ENCODE measurements around the gene IL21R.

DNA sequence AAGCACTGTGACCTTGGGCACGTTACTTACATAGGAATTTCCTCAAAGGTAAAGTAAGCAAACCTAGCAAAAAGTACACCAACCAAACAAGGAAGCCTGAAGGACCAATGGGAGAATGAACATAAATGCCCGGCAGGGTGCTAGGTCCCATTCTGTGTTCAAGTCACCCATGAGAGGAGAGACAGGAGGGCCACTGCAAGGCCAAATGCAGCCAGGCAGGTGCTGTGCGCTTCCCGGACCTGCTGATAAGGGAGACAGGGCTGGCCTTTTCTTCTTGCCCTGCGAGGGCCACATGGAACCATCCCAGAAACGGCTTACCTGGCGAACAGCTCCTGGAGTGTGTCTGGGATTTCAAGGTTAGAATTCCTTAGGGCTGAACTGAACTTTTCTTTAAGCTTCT lies 78.8 kb downstream of the IL21R start:
- TF ChIP-seq, protein P1, sequence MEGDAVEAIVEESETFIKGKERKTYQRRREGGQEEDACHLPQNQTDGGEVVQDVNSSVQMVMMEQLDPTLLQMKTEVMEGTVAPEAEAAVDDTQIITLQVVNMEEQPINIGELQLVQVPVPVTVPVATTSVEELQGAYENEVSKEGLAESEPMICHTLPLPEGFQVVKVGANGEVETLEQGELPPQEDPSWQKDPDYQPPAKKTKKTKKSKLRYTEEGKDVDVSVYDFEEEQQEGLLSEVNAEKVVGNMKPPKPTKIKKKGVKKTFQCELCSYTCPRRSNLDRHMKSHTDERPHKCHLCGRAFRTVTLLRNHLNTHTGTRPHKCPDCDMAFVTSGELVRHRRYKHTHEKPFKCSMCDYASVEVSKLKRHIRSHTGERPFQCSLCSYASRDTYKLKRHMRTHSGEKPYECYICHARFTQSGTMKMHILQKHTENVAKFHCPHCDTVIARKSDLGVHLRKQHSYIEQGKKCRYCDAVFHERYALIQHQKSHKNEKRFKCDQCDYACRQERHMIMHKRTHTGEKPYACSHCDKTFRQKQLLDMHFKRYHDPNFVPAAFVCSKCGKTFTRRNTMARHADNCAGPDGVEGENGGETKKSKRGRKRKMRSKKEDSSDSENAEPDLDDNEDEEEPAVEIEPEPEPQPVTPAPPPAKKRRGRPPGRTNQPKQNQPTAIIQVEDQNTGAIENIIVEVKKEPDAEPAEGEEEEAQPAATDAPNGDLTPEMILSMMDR (IDR thresholded peaks at IDR 0.05) = no peak
- no peak for TF ChIP-seq ZFX (IDR thresholded peaks at IDR 0.05; ENCODE audit: borderline replicate concordance)
